RKO (cell line): Measurements from ENCODE around the gene PLXNA4.

Experiments used
- DNase-seq: peaks from one replicate; pipeline ENCODE4 v3.0.0-alpha.2; 2016; ENCODE audit warnings: low spot score

The PLXNA4 gene

DNA sequence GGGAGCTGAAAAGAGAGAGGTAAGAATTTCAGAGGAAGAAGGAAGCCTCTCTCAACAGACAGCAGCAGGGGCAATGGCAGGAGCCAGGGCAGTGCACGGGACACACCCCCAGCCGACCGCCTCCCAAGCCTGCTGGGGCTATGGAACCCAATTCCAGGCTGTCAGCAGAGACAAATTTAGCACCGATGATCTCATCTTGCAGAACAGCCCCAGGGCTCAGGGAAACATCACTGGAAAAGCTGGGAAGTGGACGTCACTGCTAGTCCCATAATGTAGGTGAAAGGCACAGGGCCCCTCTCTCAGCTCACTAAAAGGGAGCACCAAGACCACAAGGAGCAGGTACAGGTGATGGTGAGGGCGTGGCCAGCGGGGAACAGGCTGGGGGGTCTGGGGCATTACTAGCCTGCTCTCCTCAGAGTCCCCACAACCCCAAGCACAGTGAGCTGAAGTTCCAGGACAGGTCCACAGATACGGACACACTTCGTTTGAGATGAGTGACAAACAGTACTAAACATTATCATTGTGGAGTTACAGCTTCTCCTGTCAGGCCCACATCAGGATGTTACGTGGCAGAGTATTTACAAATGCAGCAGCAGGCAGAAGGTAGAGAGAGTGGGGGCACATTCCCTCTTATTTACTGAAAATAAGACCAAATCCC lies 103.7 kb downstream of the PLXNA4 start:
- no peak for DNase-seq

DNA sequence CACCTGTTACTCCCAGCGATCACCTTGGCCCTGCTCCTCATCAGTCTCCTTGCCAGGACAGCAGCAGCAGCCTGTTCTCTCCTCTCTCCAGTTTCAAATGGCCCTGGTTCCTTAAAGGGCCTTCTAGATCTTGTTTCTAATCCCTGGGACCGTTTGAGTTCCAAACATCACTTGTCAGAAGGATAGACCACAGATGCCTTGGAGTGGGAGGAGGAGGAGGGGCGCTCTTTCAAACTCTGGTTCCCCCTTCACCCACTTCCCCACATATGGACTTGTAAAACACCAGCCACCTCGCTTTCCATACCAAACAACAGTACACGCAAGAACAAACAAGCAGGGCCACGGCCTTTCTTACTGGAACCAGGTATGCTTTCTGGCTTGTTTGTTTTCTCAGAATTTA lies 104.8 kb downstream of the PLXNA4 start:
- no peak for DNase-seq

DNA sequence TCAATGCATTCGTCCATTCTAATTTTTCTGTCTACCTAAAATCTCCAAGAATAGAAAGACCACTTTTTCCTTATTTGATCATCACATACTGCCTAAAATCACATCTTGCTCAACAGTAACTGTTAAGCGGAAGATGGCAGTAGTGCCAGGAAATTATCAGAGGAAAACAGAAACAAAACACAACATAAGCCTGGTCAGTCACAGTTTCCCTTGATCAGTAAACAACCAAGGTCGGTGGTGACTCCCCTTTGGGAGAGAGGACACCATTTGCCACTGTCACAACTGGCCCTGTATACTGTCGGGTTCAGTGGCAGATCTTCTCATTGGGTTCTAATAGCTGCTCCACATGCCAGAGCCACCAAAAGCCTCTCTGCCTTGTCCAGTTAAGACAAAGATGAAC lies 106.6 kb downstream of the PLXNA4 start:
- no peak for DNase-seq

DNA sequence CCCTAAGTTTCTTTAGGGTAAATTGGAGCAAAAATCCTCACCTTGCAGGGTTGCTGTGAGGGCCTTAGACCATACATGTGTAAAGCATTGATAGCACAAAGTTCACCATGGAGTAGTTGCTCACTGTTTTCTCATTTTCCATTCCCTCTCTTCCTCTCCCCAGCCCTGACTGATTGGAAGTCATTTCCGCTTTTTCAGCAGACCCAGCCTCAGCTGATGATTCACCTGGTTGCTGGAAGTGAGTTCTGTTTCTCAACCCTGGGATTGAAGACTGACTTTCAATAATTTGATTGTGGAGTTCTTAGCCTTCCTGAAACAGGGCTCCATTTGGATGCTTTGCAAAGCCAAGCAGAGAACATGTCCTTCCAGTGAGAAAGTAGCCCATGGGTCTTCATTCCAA lies 107.0 kb downstream of the PLXNA4 start:
- DNase-seq: no peak

DNA sequence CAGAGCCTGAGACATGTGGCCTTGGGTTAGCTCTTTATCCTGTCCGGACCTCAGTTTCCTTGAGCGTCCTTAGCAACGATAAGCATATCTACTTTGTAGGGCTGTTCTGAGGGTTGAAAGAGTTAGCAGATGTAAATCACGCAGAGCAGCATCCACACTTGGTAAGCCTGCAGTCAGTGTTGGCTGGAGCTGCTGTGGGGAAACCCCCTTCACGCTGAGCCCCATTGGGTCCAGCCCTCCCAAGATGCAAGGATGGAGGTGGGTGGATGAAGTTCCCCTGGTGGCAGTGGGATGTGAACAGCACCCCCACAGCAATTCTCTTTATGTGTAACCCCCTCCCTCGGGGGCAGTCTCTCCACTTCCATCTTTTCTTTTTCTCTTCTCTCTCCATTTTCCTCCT lies 109.9 kb downstream of the PLXNA4 start:
- no peak for DNase-seq

DNA sequence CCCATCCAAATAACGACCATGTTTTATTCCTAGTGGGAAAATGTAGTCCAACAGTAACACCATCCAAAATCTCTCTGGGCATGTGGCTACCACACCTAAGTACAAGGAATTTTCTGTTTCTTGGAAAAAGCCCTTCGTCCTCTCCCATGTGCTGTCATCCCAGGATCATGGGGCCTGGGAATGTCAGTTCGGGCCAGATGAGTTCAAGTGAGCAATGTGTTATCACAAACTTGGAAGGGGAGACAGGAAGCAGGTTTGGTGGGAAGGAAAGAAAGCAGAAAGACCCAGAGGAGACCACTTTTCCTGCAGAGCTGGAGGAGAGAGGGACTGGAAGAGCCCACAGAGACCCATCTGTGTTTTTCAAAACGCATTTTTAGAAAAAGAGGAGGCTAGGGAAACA lies 110.8 kb downstream of the PLXNA4 start:
- no peak for DNase-seq

DNA sequence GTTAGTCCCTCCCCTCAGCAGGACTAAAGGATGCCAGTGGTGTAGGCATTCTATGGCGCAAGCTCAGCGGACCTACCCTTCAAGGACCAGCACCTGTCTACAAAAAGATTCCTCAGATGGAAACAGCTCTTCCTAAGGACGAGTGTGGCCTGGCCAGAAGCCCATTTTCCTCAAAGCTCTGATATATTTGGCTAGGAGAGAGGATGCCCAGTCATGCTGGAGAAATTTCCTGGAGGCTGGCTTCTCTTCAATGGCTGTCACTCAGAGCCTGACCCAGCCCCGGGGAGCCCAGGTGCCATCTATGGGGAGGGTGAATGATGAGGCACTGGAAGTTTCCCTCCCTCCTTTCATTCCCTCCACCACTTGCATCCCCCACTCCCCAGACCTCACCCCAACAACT lies 111.5 kb downstream of the PLXNA4 start:
- DNase-seq: peak; percentile 7

DNA sequence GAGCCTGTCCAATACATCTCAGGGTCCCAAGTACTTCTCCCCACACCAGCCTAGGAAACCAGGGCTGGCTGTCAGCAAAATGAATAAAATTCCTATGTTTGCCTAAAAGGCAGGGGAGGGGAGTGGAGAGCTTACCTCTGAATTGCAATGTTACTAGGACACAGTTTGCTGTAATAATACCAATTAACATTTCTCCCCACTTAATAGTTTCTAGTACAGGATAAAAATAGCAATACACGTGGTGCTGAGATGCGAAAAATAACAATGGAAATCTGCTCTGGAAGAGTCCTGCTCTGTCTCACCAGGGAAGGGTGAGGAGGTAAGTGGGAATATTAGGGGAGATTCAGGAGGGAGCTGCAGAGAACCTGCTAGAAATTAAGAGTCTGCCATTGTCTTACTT lies 112.3 kb downstream of the PLXNA4 start:
- DNase-seq: no peak

DNA sequence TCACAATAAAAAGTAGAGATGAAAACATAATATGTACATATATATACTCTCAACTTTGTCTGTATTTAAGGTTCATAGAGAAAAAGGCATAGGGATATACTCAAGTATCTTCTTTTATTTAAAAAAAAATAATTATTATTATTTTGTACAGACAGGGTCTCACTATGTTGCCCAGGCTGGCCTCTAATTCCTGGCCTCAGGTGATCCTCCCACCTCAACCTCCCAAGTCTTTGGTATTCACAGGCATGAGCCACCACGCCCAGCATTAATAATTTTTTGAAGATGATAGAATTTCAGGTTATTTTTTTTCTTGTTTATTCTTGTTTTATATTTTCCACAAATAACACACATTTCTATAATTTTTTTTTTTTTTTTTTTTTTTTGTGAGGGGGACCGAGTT lies 113.8 kb downstream of the PLXNA4 start:
- DNase-seq: no peak

DNA sequence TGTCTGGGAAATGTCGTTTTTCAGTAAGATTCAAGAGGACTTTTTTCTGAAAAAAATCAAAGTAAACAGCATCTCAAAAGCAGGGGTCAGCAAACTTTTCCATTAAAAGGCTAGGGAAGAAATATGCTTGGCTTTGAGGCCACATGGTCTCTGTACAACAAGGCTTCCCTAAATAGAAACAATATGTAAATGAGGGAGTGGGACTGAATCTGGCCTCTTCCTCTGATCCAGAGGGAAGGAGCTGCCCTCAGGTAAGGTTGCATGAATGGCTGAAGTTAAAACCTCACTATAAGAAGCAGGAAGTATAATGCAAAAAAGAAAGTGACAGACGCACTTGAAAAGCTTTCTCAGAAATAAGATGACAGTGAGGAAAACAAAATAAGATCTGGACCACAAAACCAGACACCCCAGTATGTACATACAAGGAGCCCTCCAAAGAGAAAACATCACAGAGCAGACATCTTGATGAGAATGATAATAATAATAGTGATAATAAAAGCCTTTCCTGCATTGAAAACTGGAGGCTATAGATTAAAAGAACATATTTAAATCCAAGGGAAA lies 115.2 kb downstream of the PLXNA4 start:
- no peak for DNase-seq

DNA sequence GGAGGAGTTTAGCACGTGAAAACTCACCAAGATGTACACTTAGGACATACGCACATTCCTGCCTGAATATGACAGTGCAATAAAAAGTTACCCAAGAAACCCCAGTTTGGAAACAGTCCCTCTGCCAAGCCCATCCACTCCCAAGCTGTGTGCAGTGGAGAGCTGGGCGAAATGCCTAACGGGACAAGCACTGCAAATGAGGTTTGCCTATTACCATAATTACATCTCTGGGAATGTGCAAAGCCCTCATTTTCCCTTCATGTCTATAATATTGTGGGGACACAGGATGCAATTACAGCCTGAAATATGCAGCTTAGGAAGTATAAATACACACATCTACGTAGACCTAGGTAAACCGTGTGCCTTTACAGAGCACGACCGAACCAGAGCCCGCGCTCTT lies 117.5 kb downstream of the PLXNA4 start:
- no peak for DNase-seq

DNA sequence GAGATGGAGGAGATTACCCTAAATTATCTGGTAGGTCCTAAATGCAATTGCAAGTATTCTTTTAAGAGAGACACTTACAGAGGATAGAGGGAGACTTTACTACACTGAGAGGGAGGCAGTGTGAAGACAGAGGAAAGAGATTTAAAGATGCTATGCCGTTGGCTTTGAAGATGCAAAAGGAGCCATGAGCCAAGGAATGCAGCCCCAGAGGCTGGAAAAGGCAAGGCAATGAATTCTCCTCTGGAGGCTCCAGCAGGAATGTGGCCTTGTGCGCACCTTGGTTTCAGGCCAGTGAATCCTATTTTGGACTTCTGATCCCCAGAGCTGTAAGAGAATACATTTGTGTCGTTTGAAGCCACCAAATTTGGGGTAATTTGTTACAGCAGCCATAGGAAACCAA lies 118.6 kb downstream of the PLXNA4 start:
- DNase-seq: no peak

DNA sequence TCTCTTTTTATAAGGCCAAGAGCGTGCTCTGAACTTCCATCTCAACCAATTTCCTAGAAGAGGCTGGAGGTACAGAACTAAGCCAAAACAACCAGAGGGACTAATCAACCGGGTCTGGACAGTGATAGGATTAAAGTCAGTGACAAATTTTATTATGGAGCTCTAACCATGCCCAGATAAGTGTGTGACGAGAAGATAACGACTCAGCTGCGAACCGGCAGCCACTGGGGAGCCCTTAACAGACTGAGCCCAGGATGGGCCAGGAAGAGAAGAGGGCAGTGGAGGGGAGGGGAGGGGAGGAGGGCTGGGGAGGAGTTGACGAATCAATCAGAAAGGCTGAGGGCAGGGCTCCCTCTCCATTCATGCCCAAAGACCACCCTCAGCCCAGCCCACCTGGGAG lies 119.9 kb downstream of the PLXNA4 start:
- DNase-seq: no peak

DNA sequence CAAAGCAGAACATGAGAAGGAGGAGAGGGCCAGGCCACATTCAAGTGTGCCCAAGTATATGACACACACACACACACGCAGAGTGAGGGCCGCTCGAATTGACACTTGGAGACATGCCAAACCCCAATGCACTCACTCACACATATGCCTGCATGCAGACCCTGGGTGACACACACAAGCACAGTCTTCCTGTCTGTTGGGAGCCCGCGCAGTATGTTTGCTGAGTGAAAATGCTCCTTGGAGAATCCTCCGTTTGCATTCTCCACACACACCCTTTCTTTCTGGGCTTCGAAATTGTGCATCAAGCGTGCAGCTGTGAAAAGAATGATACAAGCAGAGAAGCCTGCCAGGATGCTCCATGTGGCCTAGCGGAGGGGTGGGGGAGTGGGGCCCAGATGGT lies 120.9 kb downstream of the PLXNA4 start:
- no peak for DNase-seq

DNA sequence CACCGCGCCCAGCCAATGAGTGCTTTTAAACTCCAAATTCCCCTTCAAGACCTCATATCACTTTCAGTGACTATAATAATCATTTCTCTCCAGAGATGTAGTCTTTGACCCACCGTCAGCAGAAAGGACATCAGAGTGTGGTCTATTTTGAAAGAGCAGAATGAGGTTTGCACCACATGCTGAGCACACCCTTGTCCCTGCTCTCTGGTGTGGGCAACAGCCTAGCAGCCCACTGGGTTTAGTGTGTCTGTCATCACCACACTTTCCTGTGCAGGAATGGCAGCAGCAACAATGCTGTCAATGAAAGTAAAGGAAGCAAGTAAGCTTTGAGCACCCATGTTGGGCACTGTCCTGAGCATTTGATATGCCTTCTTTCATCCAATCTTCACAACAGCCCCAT lies 122.4 kb downstream of the PLXNA4 start:
- no peak for DNase-seq

DNA sequence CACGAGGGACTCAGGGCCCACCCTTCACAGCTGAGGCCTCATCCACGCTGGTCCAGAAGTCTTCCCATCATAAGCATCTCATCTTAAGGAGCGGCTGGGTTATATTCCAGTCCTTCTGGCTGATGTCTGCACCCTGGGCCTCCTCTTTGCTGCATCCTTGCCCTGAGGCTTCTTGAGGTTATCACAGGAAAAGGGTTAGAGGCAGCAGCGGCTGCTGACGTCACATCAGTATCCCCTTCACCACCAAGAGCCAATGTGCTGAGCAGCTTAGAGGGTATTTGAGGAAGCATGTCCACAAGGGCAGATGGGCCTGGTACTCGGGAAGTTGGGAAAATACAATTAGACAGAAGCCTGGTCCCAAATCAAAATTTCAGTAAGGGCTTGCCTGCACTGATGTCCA lies 125.1 kb downstream of the PLXNA4 start:
- no peak for DNase-seq

DNA sequence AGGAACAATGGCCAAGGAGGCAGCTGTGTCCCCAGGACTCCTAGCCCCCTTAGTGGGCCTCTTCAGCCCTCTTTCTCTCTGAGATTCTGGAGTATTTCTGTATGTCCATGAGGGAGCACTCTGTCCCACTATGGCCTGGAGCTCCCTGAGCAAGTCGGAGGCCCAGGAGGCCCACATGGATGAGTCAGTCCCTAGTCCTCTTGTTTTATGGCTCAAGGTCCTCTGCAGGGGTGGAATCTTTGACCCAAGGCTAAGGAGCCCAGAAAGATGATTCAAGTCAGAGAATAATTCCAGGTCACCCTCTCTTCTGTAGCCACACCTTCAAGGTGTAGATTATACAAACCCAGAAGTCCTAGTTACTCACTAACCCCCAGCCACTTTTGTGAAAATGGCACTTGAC lies 125.6 kb downstream of the PLXNA4 start:
- DNase-seq: no peak

DNA sequence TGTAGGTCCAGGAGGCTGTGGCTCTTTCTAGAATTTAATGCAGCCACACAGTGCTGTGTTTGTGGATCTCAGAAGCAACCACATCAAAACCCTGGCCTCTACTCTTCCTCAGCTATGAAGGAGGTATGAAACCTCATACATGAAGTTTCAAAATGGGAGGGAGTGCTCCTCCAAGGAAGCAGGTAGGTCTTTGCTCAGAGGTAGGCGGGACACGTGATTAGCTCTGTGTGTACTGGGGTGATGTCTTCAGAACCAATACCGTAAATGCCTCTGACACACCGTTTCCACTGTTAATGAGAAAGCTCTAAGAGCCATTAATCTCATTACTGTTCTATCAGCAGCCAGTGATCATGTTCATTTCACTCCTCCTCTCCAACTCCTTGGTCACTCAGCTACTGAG lies 126.1 kb downstream of the PLXNA4 start:
- DNase-seq: no peak

DNA sequence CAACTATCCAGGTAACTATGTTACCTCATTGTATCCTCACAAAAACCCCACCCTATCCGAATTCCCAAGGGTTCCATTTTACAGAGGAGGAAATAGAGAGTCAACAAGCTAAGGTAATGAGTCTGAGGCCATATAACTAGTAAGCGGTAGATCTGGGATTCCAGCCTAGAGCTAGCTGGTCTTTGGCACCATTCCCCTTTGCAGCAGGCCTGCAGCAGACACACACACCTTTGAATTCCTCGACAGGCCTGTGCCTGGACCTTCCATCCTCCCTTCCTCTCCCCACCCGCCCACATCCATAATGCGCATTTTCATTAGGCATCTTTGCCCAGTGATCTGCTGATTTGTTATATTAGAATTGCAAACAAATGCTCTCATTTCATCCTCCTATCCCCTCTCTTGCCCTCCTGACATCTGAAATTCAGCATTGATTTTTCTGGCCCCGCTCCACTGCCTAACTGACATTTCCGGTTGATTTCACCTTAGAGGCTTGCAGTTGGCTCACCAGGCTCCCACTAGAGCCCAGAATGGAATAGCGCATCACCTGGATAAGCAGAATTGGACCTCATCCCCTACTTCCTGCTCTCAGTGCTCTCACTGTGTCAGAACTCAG lies 129.5 kb downstream of the PLXNA4 start:
- DNase-seq: no peak

DNA sequence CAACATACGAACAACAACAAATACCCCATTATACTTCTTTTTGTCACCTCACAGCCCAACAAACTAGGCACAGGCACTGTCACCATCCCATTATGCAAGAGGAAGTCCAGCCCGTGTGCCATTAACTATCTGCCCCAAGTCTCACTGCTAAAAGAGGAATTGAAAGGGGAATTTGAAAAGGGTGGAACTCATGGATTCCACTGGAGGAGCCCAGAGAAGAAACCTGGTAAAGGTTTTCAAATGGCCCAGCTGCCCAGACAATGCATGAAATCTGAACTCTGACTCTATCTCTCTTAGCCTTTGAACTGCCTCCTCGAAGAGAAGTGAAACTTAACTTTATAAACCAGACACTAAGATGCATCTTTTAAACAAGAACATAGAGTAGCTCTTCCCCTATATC lies 130.0 kb downstream of the PLXNA4 start:
- DNase-seq: no peak

DNA sequence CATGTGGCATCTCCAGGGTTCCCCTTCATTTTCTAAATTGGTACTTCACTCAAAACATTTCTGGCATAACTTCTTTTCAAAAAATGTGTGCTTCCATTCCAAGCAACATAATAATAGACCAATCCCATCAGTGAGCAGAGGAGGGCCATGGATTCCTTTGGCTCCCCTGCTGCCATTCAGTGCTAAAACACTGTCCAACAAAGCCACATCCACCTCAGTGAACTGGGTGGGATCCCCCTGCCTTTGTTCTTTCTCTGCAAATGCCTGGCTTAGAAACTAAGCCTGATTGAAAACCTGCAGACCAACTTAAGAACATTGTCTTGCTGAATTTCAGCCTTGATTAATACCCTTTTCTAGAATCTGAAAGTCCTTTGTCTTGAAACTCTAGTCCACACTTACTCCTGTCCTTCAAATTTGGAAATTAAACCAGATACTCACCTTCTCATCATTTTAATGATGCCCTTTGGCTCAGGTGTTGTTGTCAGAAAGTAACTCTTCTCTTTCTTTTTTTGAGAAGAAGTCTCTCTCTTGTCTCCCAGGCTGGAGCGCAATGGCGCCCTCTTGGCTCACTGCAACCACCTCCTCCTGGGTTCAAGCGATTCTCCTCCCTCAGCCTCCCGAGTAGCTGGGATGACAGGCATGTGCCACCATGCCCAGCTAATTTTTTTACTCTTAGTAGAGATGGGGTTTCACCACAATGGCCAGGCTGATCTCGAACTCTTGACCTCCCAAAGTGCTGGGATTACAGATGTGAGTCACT lies 132.3 kb downstream of the PLXNA4 start:
- DNase-seq: no peak

DNA sequence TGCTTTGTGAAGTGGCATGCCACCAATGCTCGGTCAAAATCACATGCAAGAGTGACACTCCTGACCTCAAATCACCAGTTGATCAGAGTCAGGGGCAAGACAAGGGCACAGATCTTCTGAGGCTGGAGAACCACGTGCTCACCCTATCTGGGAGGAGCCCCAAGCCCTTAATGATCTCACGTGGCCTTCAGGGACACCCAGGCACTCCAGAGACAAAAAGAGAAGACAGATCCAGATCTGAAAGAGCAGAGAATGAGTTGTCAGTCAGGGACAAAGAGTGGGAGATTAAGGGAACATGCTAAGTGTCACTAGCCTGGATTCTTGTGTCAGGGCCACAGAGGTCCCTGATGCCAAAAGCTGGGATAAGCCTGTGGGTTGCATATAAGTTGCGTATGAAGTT lies 134.3 kb downstream of the PLXNA4 start:
- DNase-seq: no peak

DNA sequence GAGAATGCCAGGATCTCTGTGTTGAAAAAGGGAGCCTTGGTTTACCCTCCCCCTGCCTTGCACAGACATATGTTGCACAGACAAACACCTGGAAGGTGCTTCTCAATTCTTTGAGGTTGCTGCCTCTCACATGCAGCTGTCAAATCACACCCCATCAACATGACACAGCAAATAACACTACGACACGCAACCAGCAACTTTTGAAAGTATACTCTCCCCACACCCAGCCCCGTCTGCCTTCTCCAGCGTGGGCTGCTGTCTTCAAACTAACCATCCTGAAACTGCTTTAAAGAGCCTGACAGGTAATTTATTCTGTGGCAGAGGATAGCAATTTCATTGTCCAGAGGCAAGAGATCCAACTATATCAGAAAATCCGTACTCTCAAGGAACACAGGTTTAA lies 136.1 kb downstream of the PLXNA4 start:
- no peak for DNase-seq
